Left lung (tissue), 10 donors: ENCODE data around the gene DHRS13. TPM values are rescaled to one million over a fixed set of nuclear protein-coding genes. Genes with fewer than 3 reads are reported as not detected.

Source experiments
- ATAC-seq: fragments of 200-7000 bp; cut with Tn5 transposase; one replicate; pipeline ENCODE4 v1.9.1; 2020; ENCODE audit warnings: moderate library complexity
- DNase-seq, 4 donors: peaks; one replicate each; pipeline ENCODE4 v3.0.0-alpha.2; 2013 to 2020
- H3K27ac ChIP-seq, 2 donors: fragments of 200-600 bp; sonication (generic) in 1 of 2; one replicate each; pipeline versions ENCODE4 v1.5.0 to v1.8.0; 2020 to 2021
- H3K27me3 ChIP-seq, 2 donors: fragments of 200-600 bp; sonication (generic) in 1 of 2; one replicate each; pipeline versions ENCODE4 v1.5.0 to v1.8.0; 2020 to 2021
- H3K36me3 ChIP-seq, 2 donors: fragments of 200-600 bp; sonication (generic) in 1 of 2; one replicate each; pipeline versions ENCODE4 v1.5.0 to v1.8.0; 2020 to 2021
- H3K4me1 ChIP-seq, 2 donors: fragments of 200-600 bp; one replicate each; pipeline ENCODE4 v1.8.0; 2021
- H3K4me3 ChIP-seq, 2 donors: fragments of 200-600 bp; sonication (generic) in 1 of 2; one replicate each; pipeline versions ENCODE4 v1.5.0 to v1.8.0; 2020 to 2021; ENCODE audit warnings: mild to moderate bottlenecking in 1 of 2
- H3K9me3 ChIP-seq, 2 donors: fragments of 200-600 bp; sonication (generic) in 1 of 2; one replicate each; pipeline versions ENCODE4 v1.5.0 to v1.8.0; 2020 to 2021
- CTCF ChIP-seq, 2 donors: fragments of 200-600 bp; sonication (generic) in 1 of 2; IDR thresholded peaks; one replicate each; pipeline versions ENCODE4 v1.5.0 to v1.8.0; 2021; ENCODE audit warnings: antibody characterized with exemption in 2 of 2
- intact Hi-C, 2 donors: fragments of 100-400 bp; cut with DNase I; formaldehyde crosslinking; loops; one replicate each; pipeline versions ENCODE4 v1.11.2 to v1.14.2; 2022
- polyA plus RNA-seq, 6 donors: library from polyadenylated mRNA; unstranded; fragments of 120-200 nt; gene quantifications; one replicate each; pipeline ENCODE4 v1.2.1, GENCODE V29; 2013; ENCODE audit not compliant: insufficient read length in 6 of 6
- total RNA-seq, 2 donors: library from RNA; stranded (reverse); fragmentation: NEBNext Ultra II Directional; extraction: Animal tissue kit (Norgen Biotek cat#: 25700); gene quantifications; one replicate each; pipeline ENCODE4 v1.2.1, GENCODE V29; 2021
- donor health status: DM: no; HTN: yes; CAD: no.
- donor health status: DM: no; HTN: no; CAD: no.

The DHRS13 gene
- total and polyA plus RNA-seq, 8 donors, result 5.2 to 16.9 (median 7.0) TPM

GRCh38 chr17:28900986-28901726 is 1.7 kb downstream of the DHRS13 start:
- DNase-seq (peak in 1 of 4 donors; percentile 58), ATAC-seq (no peak)
- intact Hi-C loops, result loop anchor here in 1 of 2 donors (5.0 kb wide), 1 partner anchor 139 kb away; no protein-coding TSS in a partner anchor
- Histone ChIP-seq H3K27ac (peak overlapping the region in 1 of 2 donors; percentile 92), H3K9me3 (no peaks in the 10 kb centered on the region), H3K36me3 (peaks cover 0 to 9% of the 10 kb centered on the region in 2 donors), H3K4me3 (peak overlapping the region in 1 of 2 donors; percentile 79), H3K27me3 (no peaks in the 10 kb centered on the region), H3K4me1 (peaks cover 10 to 53% of the 10 kb centered on the region in 2 donors)
- TF ChIP-seq CTCF (IDR thresholded peaks at IDR 0.05), result no peak

GRCh38 chr17:28899212-28899815 is 3.6 kb downstream of the DHRS13 start:
- H3K4me3 ChIP-seq, result no peak overlapping the region
- H3K27me3 ChIP-seq, result no peaks in the 10 kb centered on the region
- DNase-seq (no peak), ATAC-seq (no peak)
- H3K36me3 ChIP-seq, result no peaks in the 10 kb centered on the region
- peaks cover 17 to 70% of the 10 kb centered on the region in 2 donors for H3K4me1 ChIP-seq
- H3K27ac ChIP-seq, result peak overlapping the region in 1 of 2 donors; percentile 99
- no peaks in the 10 kb centered on the region for H3K9me3 ChIP-seq
- no peak for TF ChIP-seq CTCF (IDR thresholded peaks at IDR 0.05)
- intact Hi-C loops, result no loop called here

GRCh38 chr17:28898527-28898955 is 4.3 kb downstream of the DHRS13 start:
- Histone ChIP-seq H3K4me3 (peak overlapping the region in 1 of 2 donors; percentile 91), H3K27ac (peak overlapping the region in 1 of 2 donors; percentile 99), H3K4me1 (peaks cover 17 to 74% of the 10 kb centered on the region in 2 donors), H3K9me3 (no peaks in the 10 kb centered on the region), H3K27me3 (no peaks in the 10 kb centered on the region), H3K36me3 (no peaks in the 10 kb centered on the region)
- ATAC-seq (no peak), DNase-seq (no peak)
- TF ChIP-seq CTCF (IDR thresholded peaks at IDR 0.05), result no peak
- intact Hi-C loops, result no loop called here

- Histone ChIP-seq H3K27ac (peak overlapping the region; percentile 92 to 99), H3K4me1 (peaks cover 17 to 74% of the 10 kb centered on the region in 2 donors), H3K9me3 (no peaks in the 10 kb centered on the region), H3K36me3 (no peaks in the 10 kb centered on the region), H3K27me3 (no peaks in the 10 kb centered on the region), H3K4me3 (peak overlapping the region; percentile 87 to 91)
- DNase-seq (peak in 1 of 4 donors; percentile 53), ATAC-seq (peak; percentile 2)
- intact Hi-C loops, result no loop called here
- no peak for TF ChIP-seq CTCF (IDR thresholded peaks at IDR 0.05)
Observed at GRCh38 chr17:28897769-28898526, 4.9 kb downstream of the DHRS13 start.
